NCI-H2196 (cell line): ENCODE data around the gene SOAT2.
A peak's percentile ranks its signal among the peaks of the same experiment; 100 is the strongest.
"Not testable (repeated sequence)": the region's sequence is repeated elsewhere in the genome, so short reads cannot be mapped to it uniquely, and the experiment has no call there.

Experiments
- DNase-seq: peaks from one replicate; lab custom pipeline; 2025; ENCODE audit not compliant: unreplicated experiment; lab: John Stamatoyannopoulos, UW

SOAT2 gene

GRCh38 chr12:53079226-53080117, 23.8 kb upstream of the SOAT2 start, which contains the start of gene SPRYD3:
SPRYD3 (minus strand) TSS chr12:53079390; CDS start chr12:53079333, 57 bp downstream.
- DNase-seq: peak; percentile 95

- DNase-seq: no peak
Observed at GRCh38 chr12:53082637-53083175, 20.6 kb upstream of the SOAT2 start.

- DNase-seq: no peak
Observed at GRCh38 chr12:53086361-53086760, 16.9 kb upstream of the SOAT2 start.

- no peak for DNase-seq
Observed at GRCh38 chr12:53090105-53090504, 13.2 kb upstream of the SOAT2 start.

GRCh38 chr12:53090554-53090953, 12.7 kb upstream of the SOAT2 start:
- no peak for DNase-seq

- no peak for DNase-seq
Observed at GRCh38 chr12:53091756-53092155, 11.5 kb upstream of the SOAT2 start.

GRCh38 chr12:53093777-53094393, 9.4 kb upstream of the SOAT2 start:
- no peak for DNase-seq

GRCh38 chr12:53094394-53094787, 8.9 kb upstream of the SOAT2 start:
- DNase-seq: no peak

GRCh38 chr12:53094796-53095595, 8.3 kb upstream of the SOAT2 start:
- not testable (repeated sequence) for DNase-seq

GRCh38 chr12:53095596-53095895, 7.7 kb upstream of the SOAT2 start:
- DNase-seq: not testable (repeated sequence)

GRCh38 chr12:53096089-53096741, 7.1 kb upstream of the SOAT2 start:
- no peak for DNase-seq

GRCh38 chr12:53096759-53097158, 6.5 kb upstream of the SOAT2 start:
- no peak for DNase-seq

- DNase-seq: no peak
Observed at GRCh38 chr12:53097207-53097563, 6.1 kb upstream of the SOAT2 start.

- DNase-seq: peak; percentile 53
Observed at GRCh38 chr12:53097564-53098353, 5.5 kb upstream of the SOAT2 start, which contains the start of gene IGFBP6. IGFBP6 (plus strand) TSS chr12:53097667; CDS start chr12:53097718, 51 bp downstream.

GRCh38 chr12:53098354-53098981, 4.8 kb upstream of the SOAT2 start:
- no peak for DNase-seq

GRCh38 chr12:53099071-53099882, 4.0 kb upstream of the SOAT2 start:
- peak; percentile 80 for DNase-seq

GRCh38 chr12:53100466-53101151, 2.7 kb upstream of the SOAT2 start:
- no peak for DNase-seq

GRCh38 chr12:53101266-53101665, 2.0 kb upstream of the SOAT2 start:
- no peak for DNase-seq
